GM23338 (cell line): Measurements from ENCODE around the gene AP1AR. TPM values are rescaled to one million over a fixed set of nuclear protein-coding genes. Genes with fewer than 3 reads are reported as not detected.

Source experiments
- CREB1 ChIP-seq: fragments of 250-450 bp; sonication (Bioruptor Pico); IDR thresholded peaks from 2 replicates; pipeline ENCODE4 v1.5.0; 2020; ENCODE audit warnings: low read depth, mild to moderate bottlenecking, moderate library complexity
- EZH2phosphoT487 ChIP-seq: fragments of 200-600 bp; sonication (generic); IDR thresholded peaks from one replicate; pipeline ENCODE4 v1.8.1; 2018; ENCODE audit warnings: antibody characterized with exemption; ENCODE audit not compliant: unreplicated experiment
- NANOG ChIP-seq: IDR thresholded peaks from 2 replicates; pipeline ENCODE4 v1.6.1; 2016; ENCODE audit warnings: antibody characterized with exemption, borderline replicate concordance
- POLR2AphosphoS5 ChIP-seq: IDR thresholded peaks from 2 replicates; pipeline ENCODE4 v1.6.1; 2016; ENCODE audit warnings: antibody characterized with exemption, low read depth
- STAT1 ChIP-seq: IDR thresholded peaks from one replicate; pipeline ENCODE4 v1.6.1; 2016; ENCODE audit warnings: antibody characterized with exemption; ENCODE audit not compliant: unreplicated experiment
- ZNF114 ChIP-seq: fragments of 250-450 bp; sonication (Bioruptor Pico); IDR thresholded peaks from 2 replicates; pipeline ENCODE4 v1.5.0; 2020; ENCODE audit warnings: mild to moderate bottlenecking, moderate library complexity
- polyA plus RNA-seq: library from polyadenylated mRNA; unstranded; fragments of >200 nt; fragmentation: Nextera tagmentation; extraction: Ambion mirVana; gene quantifications from 2 replicates; pipeline ENCODE4 v1.2.1, GENCODE V29; 2016
- total RNA-seq: library from RNA; depleted of rRNA; stranded (reverse); fragments of >200 nt; shearing (Covaris generic); gene quantifications from 2 replicates; pipeline ENCODE4 v1.2.3, GENCODE V29; 2014
- TF ChIP-seq, protein P1 (sequence below): fragments of 250-450 bp; sonication (Bioruptor Pico); IDR thresholded peaks from 2 replicates; pipeline ENCODE4 v1.5.0; 2020; ENCODE audit warnings: mild to moderate bottlenecking, moderate library complexity
- TF ChIP-seq, protein P2 (sequence below), 2 experiments: fragments of 200-600 bp in 1 of 2; sonication (generic) in 1 of 2; conservative IDR thresholded peaks; 2 replicates each; pipeline versions ENCODE4 v1.5.1 to v1.6.1; 2016 to 2017; ENCODE audit warnings: antibody characterized with exemption in 2 of 2, low read depth in 2 of 2, mild to moderate bottlenecking in 2 of 2, moderate library complexity in 1 of 2
- TF ChIP-seq, protein P3 (sequence below): IDR thresholded peaks from 2 replicates; pipeline ENCODE4 v1.6.1; 2016; ENCODE audit warnings: antibody characterized with exemption

AP1AR gene
- total and polyA plus RNA-seq, 2 experiments from 2014 or later, result 17.5 to 28.0 TPM

DNA sequence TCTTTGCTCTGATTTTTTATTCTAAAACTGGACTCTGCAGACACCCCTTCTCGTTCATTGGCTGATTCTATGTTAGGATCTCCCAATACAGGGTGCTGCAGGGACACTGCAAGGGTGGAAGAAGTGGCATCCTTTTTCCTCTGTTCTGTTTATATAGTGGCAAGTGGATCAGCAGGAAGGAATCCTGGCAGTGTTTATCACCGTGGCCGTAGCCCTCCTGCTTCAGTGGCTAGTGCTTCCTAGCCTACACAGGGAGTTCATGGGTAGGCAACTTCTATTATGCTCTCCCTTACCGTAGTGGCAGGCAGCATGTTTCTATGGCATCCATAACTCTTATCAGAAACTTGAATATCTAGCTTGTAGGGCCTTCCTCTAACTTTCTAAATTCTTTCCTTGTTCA, 6.4 kb upstream of the AP1AR start (continued):
- TF ChIP-seq, protein P1, sequence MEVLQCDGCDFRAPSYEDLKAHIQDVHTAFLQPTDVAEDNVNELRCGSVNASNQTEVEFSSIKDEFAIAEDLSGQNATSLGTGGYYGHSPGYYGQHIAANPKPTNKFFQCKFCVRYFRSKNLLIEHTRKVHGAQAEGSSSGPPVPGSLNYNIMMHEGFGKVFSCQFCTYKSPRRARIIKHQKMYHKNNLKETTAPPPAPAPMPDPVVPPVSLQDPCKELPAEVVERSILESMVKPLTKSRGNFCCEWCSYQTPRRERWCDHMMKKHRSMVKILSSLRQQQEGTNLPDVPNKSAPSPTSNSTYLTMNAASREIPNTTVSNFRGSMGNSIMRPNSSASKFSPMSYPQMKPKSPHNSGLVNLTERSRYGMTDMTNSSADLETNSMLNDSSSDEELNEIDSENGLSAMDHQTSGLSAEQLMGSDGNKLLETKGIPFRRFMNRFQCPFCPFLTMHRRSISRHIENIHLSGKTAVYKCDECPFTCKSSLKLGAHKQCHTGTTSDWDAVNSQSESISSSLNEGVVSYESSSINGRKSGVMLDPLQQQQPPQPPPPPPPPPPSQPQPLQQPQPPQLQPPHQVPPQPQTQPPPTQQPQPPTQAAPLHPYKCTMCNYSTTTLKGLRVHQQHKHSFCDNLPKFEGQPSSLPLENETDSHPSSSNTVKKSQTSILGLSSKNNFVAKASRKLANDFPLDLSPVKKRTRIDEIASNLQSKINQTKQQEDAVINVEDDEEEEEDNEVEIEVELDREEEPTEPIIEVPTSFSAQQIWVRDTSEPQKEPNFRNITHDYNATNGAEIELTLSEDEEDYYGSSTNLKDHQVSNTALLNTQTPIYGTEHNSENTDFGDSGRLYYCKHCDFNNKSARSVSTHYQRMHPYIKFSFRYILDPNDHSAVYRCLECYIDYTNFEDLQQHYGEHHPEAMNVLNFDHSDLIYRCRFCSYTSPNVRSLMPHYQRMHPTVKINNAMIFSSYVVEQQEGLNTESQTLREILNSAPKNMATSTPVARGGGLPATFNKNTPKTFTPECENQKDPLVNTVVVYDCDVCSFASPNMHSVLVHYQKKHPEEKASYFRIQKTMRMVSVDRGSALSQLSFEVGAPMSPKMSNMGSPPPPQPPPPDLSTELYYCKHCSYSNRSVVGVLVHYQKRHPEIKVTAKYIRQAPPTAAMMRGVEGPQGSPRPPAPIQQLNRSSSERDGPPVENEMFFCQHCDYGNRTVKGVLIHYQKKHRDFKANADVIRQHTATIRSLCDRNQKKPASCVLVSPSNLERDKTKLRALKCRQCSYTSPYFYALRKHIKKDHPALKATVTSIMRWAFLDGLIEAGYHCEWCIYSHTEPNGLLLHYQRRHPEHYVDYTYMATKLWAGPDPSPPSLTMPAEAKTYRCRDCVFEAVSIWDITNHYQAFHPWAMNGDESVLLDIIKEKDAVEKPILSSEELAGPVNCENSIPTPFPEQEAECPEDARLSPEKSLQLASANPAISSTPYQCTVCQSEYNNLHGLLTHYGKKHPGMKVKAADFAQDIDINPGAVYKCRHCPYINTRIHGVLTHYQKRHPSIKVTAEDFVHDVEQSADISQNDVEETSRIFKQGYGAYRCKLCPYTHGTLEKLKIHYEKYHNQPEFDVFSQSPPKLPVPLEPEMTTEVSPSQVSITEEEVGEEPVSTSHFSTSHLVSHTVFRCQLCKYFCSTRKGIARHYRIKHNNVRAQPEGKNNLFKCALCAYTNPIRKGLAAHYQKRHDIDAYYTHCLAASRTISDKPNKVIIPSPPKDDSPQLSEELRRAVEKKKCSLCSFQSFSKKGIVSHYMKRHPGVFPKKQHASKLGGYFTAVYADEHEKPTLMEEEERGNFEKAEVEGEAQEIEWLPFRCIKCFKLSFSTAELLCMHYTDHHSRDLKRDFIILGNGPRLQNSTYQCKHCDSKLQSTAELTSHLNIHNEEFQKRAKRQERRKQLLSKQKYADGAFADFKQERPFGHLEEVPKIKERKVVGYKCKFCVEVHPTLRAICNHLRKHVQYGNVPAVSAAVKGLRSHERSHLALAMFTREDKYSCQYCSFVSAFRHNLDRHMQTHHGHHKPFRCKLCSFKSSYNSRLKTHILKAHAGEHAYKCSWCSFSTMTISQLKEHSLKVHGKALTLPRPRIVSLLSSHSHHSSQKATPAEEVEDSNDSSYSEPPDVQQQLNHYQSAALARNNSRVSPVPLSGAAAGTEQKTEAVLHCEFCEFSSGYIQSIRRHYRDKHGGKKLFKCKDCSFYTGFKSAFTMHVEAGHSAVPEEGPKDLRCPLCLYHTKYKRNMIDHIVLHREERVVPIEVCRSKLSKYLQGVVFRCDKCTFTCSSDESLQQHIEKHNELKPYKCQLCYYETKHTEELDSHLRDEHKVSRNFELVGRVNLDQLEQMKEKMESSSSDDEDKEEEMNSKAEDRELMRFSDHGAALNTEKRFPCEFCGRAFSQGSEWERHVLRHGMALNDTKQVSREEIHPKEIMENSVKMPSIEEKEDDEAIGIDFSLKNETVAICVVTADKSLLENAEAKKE, result no peak
- TF ChIP-seq CREB1, result no peak
- TF ChIP-seq NANOG, result no peak
- no peak for TF ChIP-seq EZH2phosphoT487
- no peak for TF ChIP-seq ZNF114 (CRISPR knock-in tag)
- TF ChIP-seq, protein P2, sequence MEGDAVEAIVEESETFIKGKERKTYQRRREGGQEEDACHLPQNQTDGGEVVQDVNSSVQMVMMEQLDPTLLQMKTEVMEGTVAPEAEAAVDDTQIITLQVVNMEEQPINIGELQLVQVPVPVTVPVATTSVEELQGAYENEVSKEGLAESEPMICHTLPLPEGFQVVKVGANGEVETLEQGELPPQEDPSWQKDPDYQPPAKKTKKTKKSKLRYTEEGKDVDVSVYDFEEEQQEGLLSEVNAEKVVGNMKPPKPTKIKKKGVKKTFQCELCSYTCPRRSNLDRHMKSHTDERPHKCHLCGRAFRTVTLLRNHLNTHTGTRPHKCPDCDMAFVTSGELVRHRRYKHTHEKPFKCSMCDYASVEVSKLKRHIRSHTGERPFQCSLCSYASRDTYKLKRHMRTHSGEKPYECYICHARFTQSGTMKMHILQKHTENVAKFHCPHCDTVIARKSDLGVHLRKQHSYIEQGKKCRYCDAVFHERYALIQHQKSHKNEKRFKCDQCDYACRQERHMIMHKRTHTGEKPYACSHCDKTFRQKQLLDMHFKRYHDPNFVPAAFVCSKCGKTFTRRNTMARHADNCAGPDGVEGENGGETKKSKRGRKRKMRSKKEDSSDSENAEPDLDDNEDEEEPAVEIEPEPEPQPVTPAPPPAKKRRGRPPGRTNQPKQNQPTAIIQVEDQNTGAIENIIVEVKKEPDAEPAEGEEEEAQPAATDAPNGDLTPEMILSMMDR (conservative IDR thresholded peaks at IDR 0.05; ENCODE audit: low read depth in 2 of 2), result no peak
- TF ChIP-seq, protein P3, sequence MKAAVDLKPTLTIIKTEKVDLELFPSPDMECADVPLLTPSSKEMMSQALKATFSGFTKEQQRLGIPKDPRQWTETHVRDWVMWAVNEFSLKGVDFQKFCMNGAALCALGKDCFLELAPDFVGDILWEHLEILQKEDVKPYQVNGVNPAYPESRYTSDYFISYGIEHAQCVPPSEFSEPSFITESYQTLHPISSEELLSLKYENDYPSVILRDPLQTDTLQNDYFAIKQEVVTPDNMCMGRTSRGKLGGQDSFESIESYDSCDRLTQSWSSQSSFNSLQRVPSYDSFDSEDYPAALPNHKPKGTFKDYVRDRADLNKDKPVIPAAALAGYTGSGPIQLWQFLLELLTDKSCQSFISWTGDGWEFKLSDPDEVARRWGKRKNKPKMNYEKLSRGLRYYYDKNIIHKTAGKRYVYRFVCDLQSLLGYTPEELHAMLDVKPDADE, result no peak
- TF ChIP-seq POLR2AphosphoS5, result no peak
- no peak for TF ChIP-seq STAT1
